Activated gamma-delta T cell treated with anti-CD3 and anti-CD28 coated beads, Interleukin-2, amount 50 U/mL, for 16 hours (primary cell): ENCODE results near the gene USO1.
"Not testable (repeated sequence)": the region's sequence is repeated elsewhere in the genome, so short reads cannot be mapped to it uniquely, and the experiment has no call there.

Experiments
- DNase-seq: peaks from one replicate; pipeline ENCODE4 v3.0.0-alpha.2; 2020; ENCODE audit warnings: low read depth

Gene USO1

GRCh38 chr4:75843596-75843995, 119.2 kb downstream of the USO1 start:
- no peak for DNase-seq

DNA sequence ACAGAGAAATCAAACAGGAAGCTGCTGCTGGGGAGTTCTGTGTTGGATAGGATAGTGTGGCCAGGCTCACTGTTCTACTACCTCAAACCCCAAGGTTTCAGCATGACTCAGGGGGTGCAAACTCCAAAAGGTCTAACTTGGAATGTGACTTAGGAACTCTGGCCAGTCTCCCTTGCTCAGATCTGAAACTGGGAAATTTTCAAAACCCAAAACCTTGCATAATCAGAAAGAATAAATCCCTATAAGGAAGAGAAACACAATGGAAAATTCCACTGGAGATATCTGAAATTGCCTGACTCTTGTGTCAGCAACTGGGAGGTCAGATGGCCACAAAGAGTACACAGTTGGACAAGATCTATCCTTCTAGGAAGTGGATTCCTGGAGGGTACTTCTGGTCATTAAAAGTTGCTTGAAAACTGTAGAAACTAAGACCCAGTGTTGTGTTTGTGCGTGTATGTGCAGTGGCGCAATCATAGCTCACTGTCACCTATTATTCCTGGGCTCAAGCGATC, 119.8 kb downstream of the USO1 start:
- no peak for DNase-seq

- DNase-seq = no peak
These were observed 121.6 kb downstream of the USO1 start for GRCh38 chr4:75845992-75846391.

DNA sequence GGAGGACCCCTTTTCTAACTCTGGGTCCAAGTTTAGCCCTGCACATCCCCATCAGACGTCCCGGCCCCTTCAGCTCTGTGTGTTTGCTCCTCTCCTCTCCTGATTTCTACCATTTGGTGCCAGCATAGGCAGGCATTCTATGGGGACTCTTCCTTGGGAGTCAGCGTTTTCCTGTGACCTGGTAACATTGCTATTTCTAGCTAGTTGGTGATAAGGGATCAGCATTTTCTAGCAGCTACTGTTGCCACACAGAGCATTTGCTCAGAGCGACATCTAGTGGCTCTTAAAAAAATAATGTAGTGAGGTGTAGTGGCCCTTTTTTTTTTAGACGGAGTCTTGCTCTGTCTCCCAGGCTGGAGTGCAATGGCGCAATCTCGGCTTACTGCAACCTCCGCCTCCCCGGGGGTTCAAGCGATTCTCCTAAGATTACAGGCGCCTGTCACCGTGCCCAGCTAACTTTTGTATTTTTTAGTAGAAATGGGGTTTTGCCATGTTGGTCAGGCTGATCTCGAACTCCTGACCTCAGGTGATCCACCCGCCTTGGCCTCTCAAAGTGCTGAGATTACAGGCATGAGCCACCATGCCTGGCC, 123.9 kb downstream of the USO1 start:
- not testable (repeated sequence) for DNase-seq

- no peak for DNase-seq
These were observed 124.5 kb downstream of the USO1 start for GRCh38 chr4:75848891-75849290.

DNA sequence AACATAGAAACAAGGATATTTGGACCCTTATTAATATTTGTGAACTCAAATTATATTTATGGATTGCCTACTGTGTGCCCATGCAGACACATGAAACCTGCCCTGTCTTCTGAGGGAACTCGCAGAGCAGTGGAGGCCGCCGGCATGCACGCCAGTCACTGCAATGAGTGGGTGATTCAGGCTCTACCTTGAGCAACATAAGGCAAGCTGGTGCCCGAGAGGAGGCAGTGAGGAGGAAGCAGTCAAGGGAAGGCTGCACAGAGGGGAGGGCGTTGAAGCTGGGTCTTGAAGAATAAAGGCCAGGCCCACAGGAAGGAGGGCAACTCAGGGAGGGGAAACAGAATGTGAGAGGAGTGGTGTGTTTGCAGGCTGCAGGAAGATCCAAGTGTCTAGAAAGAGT, 125.1 kb downstream of the USO1 start:
- no peak for DNase-seq

DNA sequence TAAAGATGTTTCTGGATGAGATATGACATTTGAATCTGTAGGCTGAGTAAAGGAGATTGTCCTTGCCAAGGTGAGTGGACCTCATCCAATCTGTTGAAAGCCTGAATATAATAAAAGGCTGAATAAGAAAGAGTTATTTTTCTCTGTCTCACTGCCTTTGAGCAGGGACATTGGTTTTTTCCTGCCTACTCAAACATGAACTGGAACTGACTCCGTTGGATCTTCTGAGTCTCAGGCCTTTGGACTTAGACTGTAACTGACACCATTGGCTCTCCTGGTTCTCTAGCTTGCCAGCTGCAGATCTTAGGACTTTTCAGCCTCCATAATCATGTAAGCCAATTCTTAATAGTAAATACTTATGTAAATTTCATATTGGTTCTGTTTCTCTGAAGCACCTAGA, 134.3 kb downstream of the USO1 start:
- DNase-seq = no peak

DNA sequence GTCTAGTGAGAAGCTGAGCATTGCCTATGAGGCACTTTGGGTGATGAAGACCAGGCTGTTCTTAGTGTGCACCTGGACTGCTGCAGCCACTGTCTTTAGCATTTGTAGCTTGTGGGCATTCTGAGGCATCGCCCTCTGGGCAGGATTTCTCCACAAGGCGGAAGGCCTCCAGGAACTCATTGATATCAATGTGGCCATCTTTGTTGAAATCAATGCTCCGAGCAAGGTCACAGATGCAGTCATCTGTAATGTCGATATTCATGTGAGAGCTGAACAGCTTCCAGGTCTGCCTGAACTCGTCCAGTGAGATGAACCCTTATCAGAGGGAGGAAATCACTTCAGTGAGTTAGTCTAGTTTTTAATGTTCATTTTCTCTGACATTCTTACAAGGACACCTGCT, 136.2 kb downstream of the USO1 start:
- DNase-seq = no peak
